WI38 (cell line): Measurements from ENCODE around the gene DNM1.

ENCODE experiments used
- H3K4me3 ChIP-seq: 2 replicates; pipeline ENCODE4 v1.5.1; 2011; ENCODE audit warnings: low read depth, mild to moderate bottlenecking, control low read depth, low read length
- CTCF ChIP-seq: IDR thresholded peaks from 2 replicates; pipeline ENCODE4 v1.5.1; 2012; ENCODE audit warnings: low read depth, mild to moderate bottlenecking, control low read depth, low read length

The DNM1 gene

GRCh38 chr9:128167209-128167608 is 36.0 kb upstream of the DNM1 start:
- TF ChIP-seq CTCF: no peak
- H3K4me3 ChIP-seq: no peak overlapping the region

GRCh38 chr9:128168731-128169308 is 34.4 kb upstream of the DNM1 start:
- no peak for TF ChIP-seq CTCF
- H3K4me3 ChIP-seq: no peak overlapping the region

GRCh38 chr9:128169492-128169891 is 33.7 kb upstream of the DNM1 start:
- TF ChIP-seq CTCF: no peak

GRCh38 chr9:128169925-128170324 is 33.3 kb upstream of the DNM1 start:
- TF ChIP-seq CTCF: no peak

More at GRCh38 chr9:128169492-128169891, 33.7 kb upstream of the DNM1 start:
- no peak overlapping the region for H3K4me3 ChIP-seq

GRCh38 chr9:128174062-128174461 is 29.1 kb upstream of the DNM1 start:
- no peak overlapping the region for H3K4me3 ChIP-seq
- no peak for TF ChIP-seq CTCF

More at GRCh38 chr9:128169925-128170324, 33.3 kb upstream of the DNM1 start:
- H3K4me3 ChIP-seq: no peak overlapping the region

GRCh38 chr9:128175102-128175563 is 28.0 kb upstream of the DNM1 start:
- H3K4me3 ChIP-seq: peak overlapping the region; percentile 27
- no peak for TF ChIP-seq CTCF

- no peak for TF ChIP-seq CTCF
- peak overlapping the region; percentile 27 for H3K4me3 ChIP-seq
Observed at GRCh38 chr9:128175726-128176125, 27.5 kb upstream of the DNM1 start.
